SK-N-SH (cell line): ENCODE results near the gene GLIS1. TPM values are rescaled to one million over a fixed set of nuclear protein-coding genes. Genes with fewer than 3 reads are reported as not detected.

Experiments
- CTCF ChIA-PET: fragments of 300-600, 350-600 bp; formaldehyde crosslinking; extraction: SDS; loops from one replicate; lab custom pipeline; 2021; lab: Yijun Ruan, JAX
- POLR2A ChIA-PET: fragments of 350-600 bp; sonication (Branson Sonifier 250); formaldehyde crosslinking; extraction: SDS; loops from one replicate; lab custom pipeline; 2020; ENCODE audit warnings: antibody characterized with exemption, inconsistent platforms; lab: Yijun Ruan, JAX
- DNase-seq: peaks from one replicate; pipeline ENCODE4 v3.0.0; 2012
- H2AFZ ChIP-seq: fragments of 200-600 bp; sonication (generic); 2 replicates; pipeline ENCODE4 v1.8.1; 2016; ENCODE audit warnings: antibody characterized with exemption, mild to moderate bottlenecking, low read depth
- H3F3A ChIP-seq: fragments of 200-600 bp; sonication (generic); replicated peaks from 2 replicates; pipeline ENCODE3; 2016; ENCODE audit warnings: antibody characterized with exemption, mild to moderate bottlenecking; ENCODE audit not compliant: insufficient read depth
- H3K27ac ChIP-seq, 2 experiments: fragments of 200-500 bp in 1 of 2; fragments of 200-600 bp in 1 of 2; sonication (Bioruptor generic) in 1 of 2; sonication (generic), shearing (Covaris generic) in 1 of 2; 2 replicates each; pipeline versions ENCODE4 v1.5.1 to v1.6.1; 2014 to 2016; ENCODE audit warnings: low read depth in 2 of 2, inconsistent platforms in 1 of 2, low read length in 1 of 2, mild to moderate bottlenecking in 1 of 2, mixed read lengths in 1 of 2
- H3K27me3 ChIP-seq: fragments of 200-600 bp; sonication (generic), shearing (Covaris generic); 2 replicates; pipeline ENCODE4 v1.6.1; 2016; ENCODE audit warnings: mixed run types; ENCODE audit not compliant: insufficient read depth
- H3K36me3 ChIP-seq, 2 experiments: fragments of 200-500 bp in 1 of 2; fragments of 200-600 bp in 1 of 2; sonication (Bioruptor generic) in 1 of 2; sonication (generic) in 1 of 2; replicated peaks in 1 of 2; 2 replicates each; pipeline versions ENCODE3 to v1.5.1; 2014 to 2016; ENCODE audit warnings: low read length in 1 of 2, mild to moderate bottlenecking in 1 of 2; ENCODE audit not compliant: insufficient read depth in 2 of 2, control insufficient read depth in 1 of 2
- H3K4me1 ChIP-seq, 2 experiments: fragments of 200-500 bp in 1 of 2; fragments of 200-600 bp in 1 of 2; sonication (Bioruptor generic) in 1 of 2; sonication (generic), shearing (Covaris generic) in 1 of 2; 2 replicates each; pipeline versions ENCODE4 v1.5.1 to v1.6.1; 2014 to 2016; ENCODE audit warnings: low read depth in 1 of 2, low read length in 1 of 2, mixed run types in 1 of 2; ENCODE audit not compliant: insufficient read depth in 2 of 2, control insufficient read depth in 1 of 2
- H3K4me2 ChIP-seq: fragments of 200-600 bp; sonication (generic), shearing (Covaris generic); 2 replicates; pipeline ENCODE4 v1.6.1; 2017; ENCODE audit warnings: mixed run types
- H3K4me3 ChIP-seq, 2 experiments: fragments of 200-500 bp in 1 of 2; fragments of 200-600 bp in 1 of 2; sonication (Bioruptor generic) in 1 of 2; sonication (generic), shearing (Covaris generic) in 1 of 2; 2 replicates each; pipeline versions ENCODE4 v1.5.1 to v1.8.1; 2014 to 2016; ENCODE audit warnings: low read depth in 2 of 2, inconsistent platforms in 1 of 2, low read length in 1 of 2, mild to moderate bottlenecking in 1 of 2, mixed read lengths in 1 of 2, moderate library complexity in 1 of 2
- H3K79me2 ChIP-seq: fragments of 200-600 bp; sonication (generic); 2 replicates; pipeline ENCODE4 v1.8.1; 2017; ENCODE audit warnings: mild to moderate bottlenecking; ENCODE audit not compliant: insufficient read depth
- H3K9ac ChIP-seq: fragments of 200-600 bp; sonication (generic); 2 replicates; pipeline ENCODE4 v1.6.1; 2017; ENCODE audit warnings: mixed run types
- H3K9me2 ChIP-seq: fragments of 200-600 bp; sonication (generic); 2 replicates; pipeline ENCODE4 v1.6.1; 2017; ENCODE audit warnings: mixed run types
- H3K9me3 ChIP-seq: fragments of 200-600 bp; sonication (generic); 2 replicates; pipeline ENCODE4 v1.6.1; 2017; ENCODE audit warnings: mixed run types, mild to moderate bottlenecking, moderate library complexity
- H4K20me1 ChIP-seq: fragments of 200-600 bp; sonication (generic); 2 replicates; pipeline ENCODE4 v1.6.1; 2017; ENCODE audit warnings: mild to moderate bottlenecking, mixed run types; ENCODE audit not compliant: insufficient read depth
- CTCF ChIP-seq: fragments of 200-600 bp; sonication (generic); IDR thresholded peaks from 2 replicates; pipeline ENCODE4 v1.6.1; 2017; ENCODE audit warnings: antibody characterized with exemption, mild to moderate bottlenecking, moderate library complexity
- EP300 ChIP-seq, 2 experiments: IDR thresholded peaks; 2 replicates each; pipeline versions ENCODE4 v1.4.0 to v1.6.1; 2012; ENCODE audit warnings: borderline replicate concordance in 1 of 2, low read depth in 1 of 2, low read length in 1 of 2
- FOSL2 ChIP-seq: IDR thresholded peaks from 2 replicates; pipeline ENCODE4 v1.4.0; 2012; ENCODE audit warnings: low read depth, mild to moderate bottlenecking, moderate library complexity, borderline replicate concordance
- FOXJ3 ChIP-seq: sonication (generic); formaldehyde crosslinking; IDR thresholded peaks from 2 replicates; pipeline ENCODE4 v1.5.1; 2020; ENCODE audit warnings: mild to moderate bottlenecking, missing genetic modification reagents
- MAX ChIP-seq: IDR thresholded peaks from 2 replicates; pipeline ENCODE4 v1.4.0; 2012; ENCODE audit warnings: low read depth
- MXI1 ChIP-seq: IDR thresholded peaks from 2 replicates; pipeline ENCODE4 v1.6.1; 2012; ENCODE audit warnings: mild to moderate bottlenecking, low read depth, low read length, improper control_type of control experiment
- NRF1 ChIP-seq: IDR thresholded peaks from 2 replicates; pipeline ENCODE4 v1.6.1; 2012; ENCODE audit warnings: low read depth, mild to moderate bottlenecking, low read length
- PBX3 ChIP-seq: IDR thresholded peaks from 2 replicates; pipeline ENCODE4; 2012
- POLR2AphosphoS5 ChIP-seq: IDR thresholded peaks from 2 replicates; pipeline ENCODE4 v1.6.1; 2012; ENCODE audit warnings: low read depth, low read length
- RAD21 ChIP-seq: IDR thresholded peaks from 2 replicates; pipeline ENCODE4 v1.6.1; 2012; ENCODE audit warnings: mild to moderate bottlenecking, low read length
- REST ChIP-seq: IDR thresholded peaks from 2 replicates; pipeline ENCODE4 v1.6.1; 2012; ENCODE audit warnings: mild to moderate bottlenecking, low read depth, low read length, moderate library complexity
- RFX5 ChIP-seq: IDR thresholded peaks from 2 replicates; pipeline ENCODE4 v1.6.1; 2012; ENCODE audit warnings: mild to moderate bottlenecking, improper control_type of control experiment, low read length
- SMC3 ChIP-seq: IDR thresholded peaks from 2 replicates; pipeline ENCODE4 v1.6.1; 2012; ENCODE audit warnings: low read depth, low read length, improper control_type of control experiment
- TAF1 ChIP-seq: IDR thresholded peaks from 2 replicates; pipeline ENCODE4 v1.6.1; 2012; ENCODE audit warnings: low read depth, mild to moderate bottlenecking, low read length, moderate library complexity, borderline replicate concordance
- TCF12 ChIP-seq: IDR thresholded peaks from 2 replicates; pipeline ENCODE4 v1.4.0; 2012
- USF2 ChIP-seq: fragments of 150-350 bp; IDR thresholded peaks from 2 replicates; pipeline ENCODE4 v1.6.1; 2017; ENCODE audit warnings: antibody characterized with exemption, low read length, low read depth, borderline replicate concordance
- ZBTB33 ChIP-seq: IDR thresholded peaks from 2 replicates; pipeline ENCODE4 v1.4.0; 2012; ENCODE audit warnings: low read depth, borderline replicate concordance
- WGBS: methylation state at CpG from one replicate; pipeline ENCODE4 v1.1.6; 2017; ENCODE audit warnings: low lambda C conversion rate; 5-methylcytosine and 5-hydroxymethylcytosine counted together
- polyA plus RNA-seq, 3 experiments: library from polyadenylated mRNA; depleted of rRNA; stranded (reverse); fragments of >200 nt; gene quantifications; 2 replicates each; pipeline ENCODE4 v1.2.3, GENCODE V29; 2012

GLIS1 gene
- polyA plus RNA-seq, 1 of the 3 experiments (the other 2 are of a cell fraction) = 0.13 TPM

- no peak for TF ChIP-seq CTCF
- no peak for TF ChIP-seq MAX
- TF ChIP-seq FOXJ3 = no peak
- no peak for TF ChIP-seq RAD21
These were observed 230.6 kb downstream of the GLIS1 start (continued) for GRCh38 chr1:53508056-53508990.

- ChIA-PET POLR2A (no interaction called here), CTCF (interaction anchor here (0.9 to 2.3 kb wide), 3 partner anchors 21 to 27 kb away, joined by 3 to 6 read pairs (median 4); no protein-coding TSS in a partner anchor)
- DNase-seq = no peak
- Histone ChIP-seq H3K27me3 (no peaks in the 10 kb centered on the region), H3K4me3 (no peak overlapping the region), H3K4me2 (no peak overlapping the region), H3K36me3 (no peaks in the 10 kb centered on the region), H3K4me1 (peaks cover 10 to 48% of the 10 kb centered on the region in 2 experiments; a peak in 3 of 4 replicates), H3K9me2 (no peaks in the 10 kb centered on the region), H3F3A (peaks cover 15% of the 10 kb centered on the region), H4K20me1 (no peaks in the 10 kb centered on the region; the same call in 1 of the 2 replicates), H3K79me2 (no peaks in the 10 kb centered on the region), H3K27ac (no peak overlapping the region), H2AFZ (no peak overlapping the region), H3K9me3 (no peaks in the 10 kb centered on the region), H3K9ac (no peak overlapping the region)
- WGBS = 87% methylated on average over 11 of the region's 13 CpGs
- TF ChIP-seq RAD21 (no peak), TAF1 (no peak), MAX (no peak), NRF1 (no peak), TCF12 (no peak), USF2 (no peak), POLR2AphosphoS5 (no peak), ZBTB33 (no peak), PBX3 (no peak), REST (no peak), SMC3 (no peak), FOSL2 (no peak), EP300 (IDR thresholded peaks at IDR 0.05; ENCODE audit: borderline replicate concordance in 1 of 2, low read depth in 1 of 2, low read length in 1 of 2) (no peak), FOXJ3 (no peak), MXI1 (no peak), RFX5 (no peak)
These were observed 231.7 kb downstream of the GLIS1 start for GRCh38 chr1:53507116-53507820.
